GM23338 (cell line): ENCODE results near the gene MRPL24.

Experiments used
- CREB1 ChIP-seq: fragments of 250-450 bp; sonication (Bioruptor Pico); IDR thresholded peaks from 2 replicates; pipeline ENCODE4 v1.5.0; 2020; ENCODE audit warnings: low read depth, mild to moderate bottlenecking, moderate library complexity
- EZH2phosphoT487 ChIP-seq: fragments of 200-600 bp; sonication (generic); IDR thresholded peaks from one replicate; pipeline ENCODE4 v1.8.1; 2018; ENCODE audit warnings: antibody characterized with exemption; ENCODE audit not compliant: unreplicated experiment
- POLR2AphosphoS5 ChIP-seq: IDR thresholded peaks from 2 replicates; pipeline ENCODE4 v1.6.1; 2016; ENCODE audit warnings: antibody characterized with exemption, low read depth
- TF ChIP-seq, protein P1 (sequence below), 2 experiments: fragments of 200-600 bp in 1 of 2; sonication (generic) in 1 of 2; conservative IDR thresholded peaks; 2 replicates each; pipeline versions ENCODE4 v1.5.1 to v1.6.1; 2016 to 2017; ENCODE audit warnings: antibody characterized with exemption in 2 of 2, low read depth in 2 of 2, mild to moderate bottlenecking in 2 of 2, moderate library complexity in 1 of 2
- TF ChIP-seq, protein P2 (sequence below): IDR thresholded peaks from one replicate; pipeline ENCODE4 v1.6.1; 2018; ENCODE audit warnings: antibody characterized with exemption; ENCODE audit not compliant: unreplicated experiment

DNA sequence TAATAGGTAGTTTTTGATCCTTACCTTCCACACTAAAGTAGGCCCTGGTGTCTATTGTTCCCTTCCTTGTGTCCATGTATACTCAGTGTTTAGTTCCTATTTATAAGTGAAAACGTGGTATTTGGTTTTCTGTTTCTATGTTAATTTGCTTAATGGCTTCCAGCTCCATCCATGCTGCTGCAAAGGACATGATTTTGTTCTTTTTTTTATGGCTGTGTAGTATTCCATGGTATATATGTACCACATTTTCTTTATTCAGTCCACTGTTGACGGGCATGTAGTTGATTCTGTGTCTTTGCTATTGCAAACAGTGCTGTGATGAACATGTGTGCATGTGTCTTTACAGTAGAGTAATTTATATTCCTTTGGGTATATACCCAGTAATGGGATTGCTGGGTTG lies 47.2 kb upstream of the MRPL24 start:
- no peak for TF ChIP-seq POLR2AphosphoS5
- TF ChIP-seq, protein P1, sequence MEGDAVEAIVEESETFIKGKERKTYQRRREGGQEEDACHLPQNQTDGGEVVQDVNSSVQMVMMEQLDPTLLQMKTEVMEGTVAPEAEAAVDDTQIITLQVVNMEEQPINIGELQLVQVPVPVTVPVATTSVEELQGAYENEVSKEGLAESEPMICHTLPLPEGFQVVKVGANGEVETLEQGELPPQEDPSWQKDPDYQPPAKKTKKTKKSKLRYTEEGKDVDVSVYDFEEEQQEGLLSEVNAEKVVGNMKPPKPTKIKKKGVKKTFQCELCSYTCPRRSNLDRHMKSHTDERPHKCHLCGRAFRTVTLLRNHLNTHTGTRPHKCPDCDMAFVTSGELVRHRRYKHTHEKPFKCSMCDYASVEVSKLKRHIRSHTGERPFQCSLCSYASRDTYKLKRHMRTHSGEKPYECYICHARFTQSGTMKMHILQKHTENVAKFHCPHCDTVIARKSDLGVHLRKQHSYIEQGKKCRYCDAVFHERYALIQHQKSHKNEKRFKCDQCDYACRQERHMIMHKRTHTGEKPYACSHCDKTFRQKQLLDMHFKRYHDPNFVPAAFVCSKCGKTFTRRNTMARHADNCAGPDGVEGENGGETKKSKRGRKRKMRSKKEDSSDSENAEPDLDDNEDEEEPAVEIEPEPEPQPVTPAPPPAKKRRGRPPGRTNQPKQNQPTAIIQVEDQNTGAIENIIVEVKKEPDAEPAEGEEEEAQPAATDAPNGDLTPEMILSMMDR (conservative IDR thresholded peaks at IDR 0.05; ENCODE audit: low read depth in 2 of 2) = no peak
- TF ChIP-seq CREB1 (CRISPR knock-in tag) = no peak
- TF ChIP-seq, protein P2, sequence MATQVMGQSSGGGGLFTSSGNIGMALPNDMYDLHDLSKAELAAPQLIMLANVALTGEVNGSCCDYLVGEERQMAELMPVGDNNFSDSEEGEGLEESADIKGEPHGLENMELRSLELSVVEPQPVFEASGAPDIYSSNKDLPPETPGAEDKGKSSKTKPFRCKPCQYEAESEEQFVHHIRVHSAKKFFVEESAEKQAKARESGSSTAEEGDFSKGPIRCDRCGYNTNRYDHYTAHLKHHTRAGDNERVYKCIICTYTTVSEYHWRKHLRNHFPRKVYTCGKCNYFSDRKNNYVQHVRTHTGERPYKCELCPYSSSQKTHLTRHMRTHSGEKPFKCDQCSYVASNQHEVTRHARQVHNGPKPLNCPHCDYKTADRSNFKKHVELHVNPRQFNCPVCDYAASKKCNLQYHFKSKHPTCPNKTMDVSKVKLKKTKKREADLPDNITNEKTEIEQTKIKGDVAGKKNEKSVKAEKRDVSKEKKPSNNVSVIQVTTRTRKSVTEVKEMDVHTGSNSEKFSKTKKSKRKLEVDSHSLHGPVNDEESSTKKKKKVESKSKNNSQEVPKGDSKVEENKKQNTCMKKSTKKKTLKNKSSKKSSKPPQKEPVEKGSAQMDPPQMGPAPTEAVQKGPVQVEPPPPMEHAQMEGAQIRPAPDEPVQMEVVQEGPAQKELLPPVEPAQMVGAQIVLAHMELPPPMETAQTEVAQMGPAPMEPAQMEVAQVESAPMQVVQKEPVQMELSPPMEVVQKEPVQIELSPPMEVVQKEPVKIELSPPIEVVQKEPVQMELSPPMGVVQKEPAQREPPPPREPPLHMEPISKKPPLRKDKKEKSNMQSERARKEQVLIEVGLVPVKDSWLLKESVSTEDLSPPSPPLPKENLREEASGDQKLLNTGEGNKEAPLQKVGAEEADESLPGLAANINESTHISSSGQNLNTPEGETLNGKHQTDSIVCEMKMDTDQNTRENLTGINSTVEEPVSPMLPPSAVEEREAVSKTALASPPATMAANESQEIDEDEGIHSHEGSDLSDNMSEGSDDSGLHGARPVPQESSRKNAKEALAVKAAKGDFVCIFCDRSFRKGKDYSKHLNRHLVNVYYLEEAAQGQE = no peak
- TF ChIP-seq EZH2phosphoT487 = no peak
